DND-41 (cell line): ENCODE measurements around the gene SDCCAG8.

Experiments used
- EZH2 ChIP-seq: IDR thresholded peaks from 3 replicates; pipeline ENCODE4 v1.6.1; 2012; ENCODE audit warnings: borderline replicate concordance, low read depth, mild to moderate bottlenecking, moderate library complexity, low read length, inconsistent platforms; ENCODE audit not compliant: severe bottlenecking
- TF ChIP-seq, protein P1 (sequence below): IDR thresholded peaks from 2 replicates; pipeline ENCODE4 v1.5.1; 2012; ENCODE audit warnings: borderline replicate concordance, low read length, moderate library complexity, mild to moderate bottlenecking; ENCODE audit not compliant: poor library complexity, severe bottlenecking; ENCODE audit errors: extremely low read depth

DNA sequence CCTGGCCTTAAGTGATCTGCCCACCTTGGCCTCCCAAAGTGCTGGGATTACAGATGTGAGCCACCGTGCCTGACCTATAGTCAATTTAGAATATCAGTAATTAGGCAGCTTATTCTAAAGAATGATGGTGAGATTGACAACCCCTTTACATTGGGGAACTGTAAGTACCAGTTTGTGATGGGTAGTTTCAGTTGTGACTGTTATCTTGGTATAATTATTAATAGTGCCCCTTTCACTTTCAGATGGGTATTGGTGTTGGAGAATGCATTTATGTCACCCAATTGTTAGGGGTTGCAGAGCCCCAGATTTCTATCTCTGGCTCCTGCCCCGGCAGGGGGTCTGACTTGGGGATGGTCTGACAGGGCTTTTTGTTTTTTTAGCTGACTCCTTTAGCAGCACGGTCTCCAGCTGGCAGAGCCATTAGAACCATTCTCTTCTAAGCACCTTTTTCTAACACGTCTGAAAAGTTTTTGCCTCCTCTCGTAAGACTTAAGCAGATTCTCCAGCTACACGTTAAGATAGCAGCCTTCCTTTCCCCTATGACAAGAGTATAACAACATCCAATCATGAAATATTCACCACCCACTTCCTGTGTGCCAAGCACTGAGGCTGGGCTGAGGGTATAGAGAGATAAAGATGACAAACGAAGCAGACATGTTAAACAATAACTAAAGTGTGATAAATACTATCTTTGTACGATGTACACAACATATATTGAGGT, 157.8 kb downstream of the SDCCAG8 start:
- TF ChIP-seq, protein P1, sequence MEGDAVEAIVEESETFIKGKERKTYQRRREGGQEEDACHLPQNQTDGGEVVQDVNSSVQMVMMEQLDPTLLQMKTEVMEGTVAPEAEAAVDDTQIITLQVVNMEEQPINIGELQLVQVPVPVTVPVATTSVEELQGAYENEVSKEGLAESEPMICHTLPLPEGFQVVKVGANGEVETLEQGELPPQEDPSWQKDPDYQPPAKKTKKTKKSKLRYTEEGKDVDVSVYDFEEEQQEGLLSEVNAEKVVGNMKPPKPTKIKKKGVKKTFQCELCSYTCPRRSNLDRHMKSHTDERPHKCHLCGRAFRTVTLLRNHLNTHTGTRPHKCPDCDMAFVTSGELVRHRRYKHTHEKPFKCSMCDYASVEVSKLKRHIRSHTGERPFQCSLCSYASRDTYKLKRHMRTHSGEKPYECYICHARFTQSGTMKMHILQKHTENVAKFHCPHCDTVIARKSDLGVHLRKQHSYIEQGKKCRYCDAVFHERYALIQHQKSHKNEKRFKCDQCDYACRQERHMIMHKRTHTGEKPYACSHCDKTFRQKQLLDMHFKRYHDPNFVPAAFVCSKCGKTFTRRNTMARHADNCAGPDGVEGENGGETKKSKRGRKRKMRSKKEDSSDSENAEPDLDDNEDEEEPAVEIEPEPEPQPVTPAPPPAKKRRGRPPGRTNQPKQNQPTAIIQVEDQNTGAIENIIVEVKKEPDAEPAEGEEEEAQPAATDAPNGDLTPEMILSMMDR, result no peak
- no peak for TF ChIP-seq EZH2
